H1 (cell line): ENCODE results near the gene FSD1L.

Experiments used
- CTCF ChIP-seq, 3 experiments: IDR thresholded peaks; 1 replicate in 2 of 3; 2 replicates in 1 of 3; pipeline versions ENCODE4 v1.5.1 to v1.6.1; 2011; ENCODE audit warnings: low read length in 3 of 3, mild to moderate bottlenecking in 3 of 3, inconsistent platforms in 2 of 3, low read depth in 1 of 3, moderate library complexity in 1 of 3; ENCODE audit not compliant: insufficient read depth in 1 of 3; ENCODE audit errors: control extremely low read depth in 1 of 3
- EP300 ChIP-seq, 2 experiments: IDR thresholded peaks; 1 replicate in 1 of 2; 2 replicates in 1 of 2; pipeline ENCODE4 v1.6.1; 2011 to 2012; ENCODE audit warnings: low read depth in 2 of 2, low read length in 2 of 2, mild to moderate bottlenecking in 2 of 2, borderline replicate concordance in 1 of 2, inconsistent platforms in 1 of 2, moderate library complexity in 1 of 2
- HDAC2 ChIP-seq, 2 experiments: fragments of 300-600 bp in 1 of 2; sonication (generic) in 1 of 2; IDR thresholded peaks; 2 replicates each; pipeline ENCODE4 v1.6.1; 2011 to 2012; ENCODE audit warnings: low read depth in 2 of 2, low read length in 2 of 2, mild to moderate bottlenecking in 2 of 2, moderate library complexity in 2 of 2, borderline replicate concordance in 1 of 2, inconsistent platforms in 1 of 2
- JUND ChIP-seq: IDR thresholded peaks from 2 replicates; pipeline ENCODE4 v1.6.1; 2011; ENCODE audit warnings: mild to moderate bottlenecking, improper control_type of control experiment, low read length
- RAD21 ChIP-seq, 2 experiments: IDR thresholded peaks in 1 of 2; conservative IDR thresholded peaks in 1 of 2; 2 replicates each; pipeline ENCODE4 v1.6.1; 2011; ENCODE audit warnings: low read depth in 2 of 2, low read length in 2 of 2, improper control_type of control experiment in 1 of 2, inconsistent platforms in 1 of 2, mild to moderate bottlenecking in 1 of 2, moderate library complexity in 1 of 2
- SP4 ChIP-seq: IDR thresholded peaks from 2 replicates; pipeline ENCODE4 v1.6.1; 2012; ENCODE audit warnings: low read length, inconsistent platforms
- ZNF274 ChIP-seq: IDR thresholded peaks from 2 replicates; pipeline ENCODE4 v1.7.0; 2012; ENCODE audit warnings: low read length, borderline replicate concordance; ENCODE audit errors: extremely low read depth

GRCh38 chr9:105507096-105507790, 59.4 kb downstream of the FSD1L start:
- TF ChIP-seq CTCF (IDR thresholded peaks at IDR 0.05; ENCODE audit: control extremely low read depth in 1 of 3, insufficient read depth in 1 of 3, low read depth in 1 of 3, low read length in 3 of 3) (no peak), JUND (no peak), EP300 (IDR thresholded peaks at IDR 0.05; ENCODE audit: borderline replicate concordance in 1 of 2, low read depth in 2 of 2, low read length in 2 of 2) (no peak), HDAC2 (IDR thresholded peaks at IDR 0.05; ENCODE audit: borderline replicate concordance in 1 of 2, low read depth in 2 of 2, low read length in 2 of 2) (no peak), RAD21 (IDR thresholded peaks at IDR 0.05 in 1 of 2, conservative IDR thresholded peaks at IDR 0.05 in 1 of 2; ENCODE audit: low read depth in 2 of 2, low read length in 2 of 2) (no peak), SP4 (no peak), ZNF274 (no peak)
